ENCODE data around the gene RABGAP1L. TPM values are rescaled to one million over a fixed set of nuclear protein-coding genes. Genes with fewer than 3 reads are reported as not detected.

Gene RABGAP1L
- total and polyA plus RNA-seq, 10 of the 15 experiments (the other 5 are each of a cell fraction or from before 2014, with no cell fraction given) = 5.8 to 194 (median 113) TPM

GRCh38 chr1:174224641-174225040 lies 65.3 kb downstream of the RABGAP1L start:
- POLR2A ChIA-PET = no interaction called here
- no peak for FAIRE-seq

More at GRCh38 chr1:174224641-174225040, 65.3 kb downstream of the RABGAP1L start:
- Histone ChIP-seq H3K79me2 (ENCODE audit: control insufficient read depth, insufficient read depth, low read length) (peaks cover 16% of the 10 kb centered on the region), H3K4me3 (no peak overlapping the region), H3K27me3 (replicated peaks in 1 of 2; ENCODE audit: control insufficient read depth in 2 of 2, insufficient read depth in 2 of 2, low read length in 1 of 2) (no peaks in the 10 kb centered on the region), H4K20me1 (ENCODE audit: control insufficient read depth, insufficient read depth) (no peaks in the 10 kb centered on the region), H3K9ac (ENCODE audit: control insufficient read depth, insufficient read depth, low read length) (no peak overlapping the region), H3K4me2 (ENCODE audit: control insufficient read depth, insufficient read depth) (no peak overlapping the region), H3K36me3 (ENCODE audit: control insufficient read depth in 2 of 2, insufficient read depth in 2 of 2, low read length in 1 of 2) (peaks cover 0 to 23% of the 10 kb centered on the region in 2 experiments; a peak in 2 of 4 replicates), H3K9me3 (replicated peaks; ENCODE audit: control insufficient read depth, insufficient read depth, low read length) (peaks cover 2% of the 10 kb centered on the region; the same call in 2 of the 3 replicates), H3K4me1 (ENCODE audit: control insufficient read depth, insufficient read depth, low read length) (peaks cover 28% of the 10 kb centered on the region), H2AFZ (ENCODE audit: control insufficient read depth, low read depth, low read length) (no peak overlapping the region), H3K27ac (ENCODE audit: control insufficient read depth, insufficient read depth) (no peak overlapping the region)
- in situ Hi-C loops (cut with MboI) = loop anchor here (25.0 kb wide), 1 partner anchor 787 kb away; no protein-coding TSS in a partner anchor
- ChIA-PET RAD21 (ENCODE audit: unreplicated experiment) (no interaction called here), SMC1A (ENCODE audit: uncharacterized antibody, unreplicated experiment) (no interaction called here), CTCF (no interaction called here)
- no peak for DNase-seq (ENCODE audit: low read depth, low spot score)
- TF ChIP-seq ESRRA (IDR thresholded peaks at IDR 0.05; ENCODE audit: low read length) = no peak
- TF ChIP-seq NKRF (conservative IDR thresholded peaks at IDR 0.05) = no peak
- TF ChIP-seq DPF2 (IDR thresholded peaks at IDR 0.05) = no peak
- no peak for TF ChIP-seq FOXM1 (IDR thresholded peaks at IDR 0.05; ENCODE audit: low read depth, low read length)
- TF ChIP-seq MYC (IDR thresholded peaks at IDR 0.05; ENCODE audit: insufficient read depth, insufficient read length, insufficient replicate concordance, low read length, severe bottlenecking) = no peak
- no peak for TF ChIP-seq BRCA1 (IDR thresholded peaks at IDR 0.05; ENCODE audit: low read depth, low read length)
- TF ChIP-seq CHD4 (IDR thresholded peaks at IDR 0.05) = no peak
- no peak for TF ChIP-seq NFYA (IDR thresholded peaks at IDR 0.05; ENCODE audit: borderline replicate concordance, low read depth, low read length)
- no TSS peak for BruUV-seq (replicated peaks)
- no peak for ATAC-seq
- 88% methylated on average over 1 of the region's 1 CpG for WGBS (ENCODE audit: insufficient coverage, insufficient replicate concordance, low lambda C conversion rate, missing lambda C conversion rate)
- intact Hi-C loops (cut with micrococcal nuclease; ENCODE audit: unreplicated experiment) = no loop called here

Data from GM12878 (cell line).